Transverse colon (tissue), 4 donors: Measurements from ENCODE around the gene HECW1. TPM values are rescaled to one million over a fixed set of nuclear protein-coding genes. Genes with fewer than 3 reads are reported as not detected.

Source experiments
- DNase-seq: peaks from one replicate; pipeline ENCODE4 v3.0.0-alpha.2; 2019
- H3K27ac ChIP-seq, 4 donors: fragments of 200-600 bp; sonication (generic); 2 replicates each; pipeline ENCODE4 v1.5.1; 2016 to 2018; ENCODE audit warnings: inconsistent platforms in 4 of 4
- H3K27me3 ChIP-seq: fragments of 200-600 bp; sonication (generic); 2 replicates; pipeline ENCODE4 v1.5.1; 2017; ENCODE audit warnings: inconsistent platforms
- H3K36me3 ChIP-seq, 4 donors: fragments of 200-600 bp; sonication (generic); 2 replicates each; pipeline ENCODE4 v1.5.1; 2017 to 2019; ENCODE audit warnings: inconsistent platforms in 4 of 4
- H3K4me1 ChIP-seq, 4 donors: fragments of 200-600 bp; sonication (generic); 2 replicates each; pipeline ENCODE4 v1.5.1; 2017 to 2020; ENCODE audit warnings: inconsistent platforms in 4 of 4
- H3K4me3 ChIP-seq, 4 donors: fragments of 200-600 bp; sonication (generic); 1 replicate in 1 of 4; 2 replicates in 3 of 4; pipeline versions ENCODE4 v1.5.1 to v1.6.1; 2017 to 2019; ENCODE audit warnings: inconsistent platforms in 4 of 4
- H3K9me3 ChIP-seq, 2 donors: fragments of 200-600 bp; sonication (generic); 2 replicates each; pipeline ENCODE4 v1.5.1; 2017 to 2019; ENCODE audit warnings: inconsistent platforms in 2 of 2
- EP300 ChIP-seq: sonication (generic); formaldehyde crosslinking; IDR thresholded peaks from one replicate; pipeline ENCODE4 v1.6.1; 2017; ENCODE audit warnings: antibody characterized with exemption, low read depth
- POLR2A ChIP-seq: fragments of 450-650 bp; IDR thresholded peaks from one replicate; pipeline ENCODE4 v1.6.1; 2016; ENCODE audit warnings: antibody characterized with exemption, mild to moderate bottlenecking, moderate library complexity
- POLR2AphosphoS5 ChIP-seq, 3 donors: sonication (generic); formaldehyde crosslinking; IDR thresholded peaks; one replicate each; pipeline ENCODE4 v1.6.1; 2016; ENCODE audit warnings: antibody characterized with exemption in 3 of 3
- WGBS, 2 donors: methylation state at CpG; one replicate each; pipeline ENCODE4 v1.1.5; 2018; ENCODE audit warnings: low coverage in 1 of 2; 5-methylcytosine and 5-hydroxymethylcytosine counted together
- in situ Hi-C, 4 donors: fragments of 200-750 bp; cut with MboI; loops; one replicate each; pipeline versions ENCODE4 v1.15.0 to v1.15.1; 2017; ENCODE audit warnings: low sequenced_read_pairs in 3 of 4, low pct_ligation_motif_present in 1 of 4, low pct_unique_long_range_greater_than_20kb in 1 of 4
- intact Hi-C: fragments of 100-400 bp; cut with DNase I; formaldehyde crosslinking; loops from one replicate; pipeline ENCODE4 v1.15.1; 2023; ENCODE audit warnings: low total_unique reads
- total RNA-seq, 4 donors: library from RNA; depleted of rRNA; stranded (reverse); fragments of >200 nt; gene quantifications; one replicate each; pipeline ENCODE4 v1.1.0, GENCODE V29; 2016
- TF ChIP-seq, protein P1 (sequence below), 5 experiments: fragments of 200-600 bp in 3 of 5; fragments of 450-650 bp in 2 of 5; sonication (generic) in 3 of 5; IDR thresholded peaks; 1 replicate in 2 of 5; 2 replicates in 3 of 5; pipeline ENCODE4 v1.5.1; 2016 to 2017; ENCODE audit warnings: antibody characterized with exemption in 5 of 5, inconsistent platforms in 3 of 5, mild to moderate bottlenecking in 2 of 5, moderate library complexity in 1 of 5

HECW1 gene
- total RNA-seq, 4 donors from 2014 or later, result 1.1 to 1.4 TPM; not detected in 2

DNA sequence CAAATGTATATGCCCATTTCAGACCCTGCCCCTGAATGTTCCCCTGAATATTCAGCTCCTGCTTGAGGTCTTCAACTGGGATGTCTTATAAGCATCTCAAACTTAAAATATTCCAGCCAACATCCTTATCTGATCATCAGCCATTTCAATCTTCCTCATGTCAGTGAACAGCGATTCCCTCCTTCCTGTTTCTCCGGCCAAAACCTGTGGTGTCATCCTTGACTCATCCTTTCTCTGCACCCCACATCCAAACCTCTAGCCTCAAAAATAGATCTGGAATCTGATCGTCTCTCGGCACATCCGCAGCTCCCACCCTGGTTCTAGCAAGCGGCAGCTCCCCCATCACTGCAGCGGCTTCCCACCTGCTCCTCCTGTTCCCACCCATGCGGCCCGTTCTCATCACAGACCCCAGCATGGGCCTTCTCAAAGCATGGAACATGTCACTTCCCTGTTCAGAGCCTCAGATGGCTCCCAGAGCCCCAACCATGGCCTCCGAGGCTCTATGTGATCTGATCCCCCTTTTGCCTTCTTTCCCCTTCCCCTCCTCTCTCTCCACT is 165.7 kb downstream of the HECW1 start:
- in situ Hi-C loops, result no loop called here
- Histone ChIP-seq H3K9me3 (no peaks in the 10 kb centered on the region), H3K27me3 (no peaks in the 10 kb centered on the region), H3K36me3 (no peaks in the 10 kb centered on the region), H3K4me1 (no peaks in the 10 kb centered on the region), H3K4me3 (no peak overlapping the region), H3K27ac (no peak overlapping the region)
- DNase-seq, result no peak
- intact Hi-C loops, result no loop called here
- 89 to 95% methylated on average over 6 to 10 of the region's 10 CpGs for WGBS, 2 donors
- no peak for TF ChIP-seq POLR2AphosphoS5 (IDR thresholded peaks at IDR 0.05)
- TF ChIP-seq POLR2A, result no peak
- no peak for TF ChIP-seq EP300
- TF ChIP-seq, protein P1, sequence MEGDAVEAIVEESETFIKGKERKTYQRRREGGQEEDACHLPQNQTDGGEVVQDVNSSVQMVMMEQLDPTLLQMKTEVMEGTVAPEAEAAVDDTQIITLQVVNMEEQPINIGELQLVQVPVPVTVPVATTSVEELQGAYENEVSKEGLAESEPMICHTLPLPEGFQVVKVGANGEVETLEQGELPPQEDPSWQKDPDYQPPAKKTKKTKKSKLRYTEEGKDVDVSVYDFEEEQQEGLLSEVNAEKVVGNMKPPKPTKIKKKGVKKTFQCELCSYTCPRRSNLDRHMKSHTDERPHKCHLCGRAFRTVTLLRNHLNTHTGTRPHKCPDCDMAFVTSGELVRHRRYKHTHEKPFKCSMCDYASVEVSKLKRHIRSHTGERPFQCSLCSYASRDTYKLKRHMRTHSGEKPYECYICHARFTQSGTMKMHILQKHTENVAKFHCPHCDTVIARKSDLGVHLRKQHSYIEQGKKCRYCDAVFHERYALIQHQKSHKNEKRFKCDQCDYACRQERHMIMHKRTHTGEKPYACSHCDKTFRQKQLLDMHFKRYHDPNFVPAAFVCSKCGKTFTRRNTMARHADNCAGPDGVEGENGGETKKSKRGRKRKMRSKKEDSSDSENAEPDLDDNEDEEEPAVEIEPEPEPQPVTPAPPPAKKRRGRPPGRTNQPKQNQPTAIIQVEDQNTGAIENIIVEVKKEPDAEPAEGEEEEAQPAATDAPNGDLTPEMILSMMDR (IDR thresholded peaks at IDR 0.05), result no peak

DNA sequence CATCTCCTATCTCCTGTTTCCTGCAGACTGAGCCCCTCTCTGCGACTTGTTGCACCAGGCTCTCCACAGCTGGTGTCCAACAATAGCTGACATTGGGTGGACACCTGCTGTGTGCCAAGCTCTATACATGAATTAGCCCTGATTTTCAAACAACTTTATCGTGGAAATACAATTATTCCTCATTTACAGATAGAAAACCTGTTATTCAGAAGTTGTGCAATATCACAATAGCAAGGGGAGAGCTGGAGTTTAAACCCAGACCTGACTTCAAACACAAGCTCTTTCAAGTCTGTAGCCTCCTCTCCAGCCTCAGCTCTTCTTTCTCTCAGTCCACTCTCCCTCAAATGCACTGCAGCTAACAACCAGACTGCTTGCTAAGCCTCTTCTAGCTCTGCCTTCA is 168.8 kb downstream of the HECW1 start:
- intact Hi-C loops, result no loop called here
- H3K4me1 ChIP-seq, result no peaks in the 10 kb centered on the region
- TF ChIP-seq POLR2AphosphoS5 (IDR thresholded peaks at IDR 0.05), result no peak
- no peak for TF ChIP-seq EP300
- no peak for TF ChIP-seq POLR2A
- TF ChIP-seq, protein P1 (IDR thresholded peaks at IDR 0.05), result no peak
- no peaks in the 10 kb centered on the region for H3K36me3 ChIP-seq
- H3K9me3 ChIP-seq, result no peaks in the 10 kb centered on the region
- H3K27me3 ChIP-seq, result no peaks in the 10 kb centered on the region
- no peak for DNase-seq
- in situ Hi-C loops, result no loop called here
- no peak overlapping the region for H3K27ac ChIP-seq
- WGBS, 2 donors, result 61% methylated on average over 2 of the region's 2 CpGs; no CpG with 5 or more reads in 1 of the 2 donors
- no peak overlapping the region for H3K4me3 ChIP-seq

DNA sequence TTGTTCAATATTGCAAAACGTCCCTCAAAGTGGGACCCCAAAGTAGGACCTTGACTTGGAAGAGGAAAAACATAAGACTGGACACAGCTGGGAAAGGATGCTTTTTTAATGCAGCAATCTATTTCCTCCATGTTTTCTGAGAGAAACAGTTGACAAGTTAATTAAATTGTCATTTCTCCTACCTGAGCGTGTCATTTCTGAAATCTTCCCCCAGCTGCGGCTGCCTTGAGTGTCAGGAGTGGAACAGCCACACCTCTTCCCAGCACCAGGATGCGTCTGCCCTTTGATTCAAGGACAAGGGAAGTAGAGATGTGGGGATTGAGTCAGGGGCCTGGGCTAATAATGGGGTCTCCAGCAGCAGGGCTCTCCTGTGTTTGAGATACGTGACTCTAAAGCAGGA is 171.3 kb downstream of the HECW1 start:
- no peak overlapping the region for H3K4me3 ChIP-seq
- intact Hi-C loops (no loop called here), in situ Hi-C loops (no loop called here)
- H3K36me3 ChIP-seq, result no peaks in the 10 kb centered on the region
- 82 to 93% methylated on average over 5 of the region's 5 CpGs for WGBS, 2 donors
- no peak for DNase-seq
- H3K4me1 ChIP-seq, result no peaks in the 10 kb centered on the region
- H3K9me3 ChIP-seq, result no peaks in the 10 kb centered on the region
- no peaks in the 10 kb centered on the region for H3K27me3 ChIP-seq
- H3K27ac ChIP-seq, result no peak overlapping the region
- TF ChIP-seq POLR2A, result no peak
- TF ChIP-seq, protein P1 (IDR thresholded peaks at IDR 0.05), result no peak

DNA sequence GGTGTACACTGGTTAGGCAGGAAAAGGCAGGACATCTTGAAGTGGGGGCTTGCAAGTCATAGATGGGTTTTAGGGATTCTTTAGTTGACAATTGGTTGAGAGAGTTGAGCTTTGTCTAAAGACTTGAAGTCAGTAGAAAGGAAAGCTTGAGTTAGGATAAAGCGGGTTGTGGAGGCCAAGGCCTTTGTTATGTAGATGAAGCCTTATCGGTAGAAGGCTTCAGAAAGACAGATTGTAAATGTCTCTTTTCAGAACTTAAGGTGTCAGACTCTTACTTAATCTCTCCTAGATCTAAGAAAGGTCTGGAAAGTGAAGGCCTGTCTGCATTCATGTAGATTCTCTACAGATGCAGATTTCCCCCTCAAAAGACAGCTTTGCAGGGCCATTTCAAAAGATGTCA is 177.4 kb downstream of the HECW1 start:
- no peak for DNase-seq
- H3K27me3 ChIP-seq, result no peaks in the 10 kb centered on the region
- TF ChIP-seq POLR2A (no peak), POLR2AphosphoS5 (IDR thresholded peaks at IDR 0.05) (no peak), EP300 (no peak)
- TF ChIP-seq, protein P1 (IDR thresholded peaks at IDR 0.05), result no peak
- intact Hi-C loops (no loop called here), in situ Hi-C loops (no loop called here)
- H3K4me1 ChIP-seq, result no peaks in the 10 kb centered on the region
- H3K36me3 ChIP-seq, result no peaks in the 10 kb centered on the region
- no peak overlapping the region for H3K27ac ChIP-seq
- WGBS, 2 donors, result 72 to 79% methylated on average over 2 of the region's 2 CpGs
- H3K4me3 ChIP-seq, result no peak overlapping the region
- peaks cover 0 to 5% of the 10 kb centered on the region in 2 donors for H3K9me3 ChIP-seq
